ENCODE data around the gene THRA.

Gene THRA

GRCh38 chr17:40062329-40063186, at the start of gene THRA:
Gene THRA (plus strand): TSS chr17:40062965. CDS start chr17:40074489, 11,524 bp downstream.
- DNase-seq (ENCODE audit: low spot score): peak; percentile 62

- no peak for DNase-seq (ENCODE audit: low spot score)
Observed at GRCh38 chr17:40014375-40014980, 48.3 kb upstream of the THRA start.

- DNase-seq (ENCODE audit: low spot score): no peak
Observed at GRCh38 chr17:40015005-40015997, 47.5 kb upstream of the THRA start, which contains the start of gene CSF3. Gene CSF3 (plus strand): TSS chr17:40015440. CDS start chr17:40015475, 35 bp downstream.

- no peak for DNase-seq (ENCODE audit: low spot score)
Observed at GRCh38 chr17:40015998-40016985, 46.5 kb upstream of the THRA start.

- DNase-seq (ENCODE audit: low spot score): no peak
Observed at GRCh38 chr17:40017422-40018080, 45.2 kb upstream of the THRA start.

- DNase-seq (ENCODE audit: low spot score): no peak
Observed at GRCh38 chr17:40018211-40019121, 44.3 kb upstream of the THRA start.

GRCh38 chr17:40019140-40019991, 43.4 kb upstream of the THRA start:
- DNase-seq (ENCODE audit: low spot score): no peak

GRCh38 chr17:40020146-40020545, 42.6 kb upstream of the THRA start:
- DNase-seq (ENCODE audit: low spot score): no peak

- no peak for DNase-seq (ENCODE audit: low spot score)
Observed at GRCh38 chr17:40021451-40021971, 41.3 kb upstream of the THRA start.

- DNase-seq (ENCODE audit: low spot score): no peak
Observed at GRCh38 chr17:40022497-40022896, 40.3 kb upstream of the THRA start.

- no peak for DNase-seq (ENCODE audit: low spot score)
Observed at GRCh38 chr17:40022961-40023541, 39.7 kb upstream of the THRA start.

- DNase-seq (ENCODE audit: low spot score): no peak
Observed at GRCh38 chr17:40023590-40024292, 39.0 kb upstream of the THRA start.

- DNase-seq (ENCODE audit: low spot score): no peak
Observed at GRCh38 chr17:40024901-40025300, 37.9 kb upstream of the THRA start.

GRCh38 chr17:40025559-40025958, 37.2 kb upstream of the THRA start:
- DNase-seq (ENCODE audit: low spot score): no peak

GRCh38 chr17:40025991-40026815, 36.6 kb upstream of the THRA start:
- DNase-seq (ENCODE audit: low spot score): no peak

All from cerebellar cortex (tissue), 1 donor.